Colonic mucosa (tissue), 4 donors: ENCODE data around the gene WWOX. TPM values are rescaled to one million over a fixed set of nuclear protein-coding genes. Genes with fewer than 3 reads are reported as not detected.

Source experiments
- DNase-seq: peaks from one replicate; pipeline ENCODE4 v3.0.0-alpha.2; 2020
- H3K27ac ChIP-seq: fragments of 200-600 bp; one replicate; pipeline ENCODE4 v1.8.0; 2021
- H3K27me3 ChIP-seq: fragments of 200-600 bp; one replicate; pipeline ENCODE4 v1.8.0; 2021
- H3K36me3 ChIP-seq: fragments of 200-600 bp; one replicate; pipeline ENCODE4 v1.8.0; 2021
- H3K4me1 ChIP-seq: fragments of 200-600 bp; one replicate; pipeline ENCODE4 v1.8.0; 2021; ENCODE audit warnings: mild to moderate bottlenecking
- H3K4me3 ChIP-seq: fragments of 200-600 bp; one replicate; pipeline ENCODE4 v1.8.0; 2021
- H3K9ac ChIP-seq, 2 donors: one replicate each; pipeline ENCODE4 v1.7.0; 2013; ENCODE audit warnings: control low read depth in 2 of 2, low read depth in 2 of 2, low read length in 2 of 2
- H3K9me3 ChIP-seq: fragments of 200-600 bp; one replicate; pipeline ENCODE4 v1.8.0; 2021
- CTCF ChIP-seq: fragments of 200-600 bp; IDR thresholded peaks from one replicate; pipeline ENCODE4 v1.8.0; 2022; ENCODE audit warnings: antibody characterized with exemption, mild to moderate bottlenecking
- intact Hi-C: fragments of 100-400 bp; cut with DNase I; formaldehyde crosslinking; loops from one replicate; pipeline ENCODE4 v1.14.1; 2022
- total RNA-seq, 2 donors: library from RNA; stranded (reverse); fragmentation: NEBNext Ultra II Directional in 1 of 2; extraction: Animal tissue kit (Norgen Biotek cat#: 25700) in 1 of 2; gene quantifications; one replicate each; pipeline ENCODE4 v1.2.1, GENCODE V29; 2021
- donor health status: healthy.
- donor health status: DM: no; HTN: no; CAD: no.
- donor health status: DM: no; HTN: no; CAD: no.

WWOX gene
- total RNA-seq, 2 donors from 2014 or later, result 7.2 to 11.0 TPM

- intact Hi-C loops, result no loop called here
- no peaks in the 10 kb centered on the region for H3K27me3 ChIP-seq
- no peak for DNase-seq
- no peak for TF ChIP-seq CTCF
- no peak overlapping the region for H3K9ac ChIP-seq
- no peak overlapping the region for H3K4me3 ChIP-seq
- no peaks in the 10 kb centered on the region for H3K4me1 ChIP-seq
- H3K27ac ChIP-seq, result no peak overlapping the region
- H3K36me3 ChIP-seq, result no peaks in the 10 kb centered on the region
- no peaks in the 10 kb centered on the region for H3K9me3 ChIP-seq
Measured at GRCh38 chr16:78609402-78610274, 510.2 kb downstream of the WWOX start.

DNA sequence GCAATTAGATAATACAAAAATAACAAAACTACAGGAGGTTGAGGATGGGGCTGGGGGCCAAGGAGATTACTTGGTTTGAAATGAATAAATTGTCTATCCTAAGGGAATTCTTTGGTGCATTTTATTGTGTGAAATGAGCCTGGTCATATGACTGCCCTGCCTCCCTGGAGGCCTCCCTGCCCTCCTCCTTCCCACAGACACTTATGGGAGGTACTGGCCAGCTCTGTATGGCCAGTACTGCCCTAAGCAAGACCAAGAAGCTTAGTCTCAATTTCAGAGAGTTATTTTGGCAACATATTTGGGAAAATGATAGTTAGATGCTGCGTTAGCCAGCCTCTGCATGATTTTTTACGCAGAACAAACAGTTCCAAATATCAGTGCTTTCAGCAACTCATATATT, 511.9 kb downstream of the WWOX start:
- H3K27ac ChIP-seq, result no peak overlapping the region
- TF ChIP-seq CTCF, result no peak
- no peaks in the 10 kb centered on the region for H3K36me3 ChIP-seq
- H3K9me3 ChIP-seq, result no peaks in the 10 kb centered on the region
- DNase-seq, result no peak
- no peak overlapping the region for H3K9ac ChIP-seq
- intact Hi-C loops, result no loop called here
- H3K4me3 ChIP-seq, result no peak overlapping the region
- no peaks in the 10 kb centered on the region for H3K27me3 ChIP-seq
- no peaks in the 10 kb centered on the region for H3K4me1 ChIP-seq

GRCh38 chr16:78619811-78620210, 520.4 kb downstream of the WWOX start:
- H3K36me3 ChIP-seq, result no peaks in the 10 kb centered on the region
- no peaks in the 10 kb centered on the region for H3K9me3 ChIP-seq
- no peak overlapping the region for H3K9ac ChIP-seq
- no peaks in the 10 kb centered on the region for H3K27me3 ChIP-seq
- no peak for DNase-seq
- H3K27ac ChIP-seq, result no peak overlapping the region
- no peak overlapping the region for H3K4me3 ChIP-seq
- intact Hi-C loops, result no loop called here
- H3K4me1 ChIP-seq, result no peaks in the 10 kb centered on the region
- no peak for TF ChIP-seq CTCF

GRCh38 chr16:78620291-78620690, 520.8 kb downstream of the WWOX start:
- Histone ChIP-seq H3K4me1 (no peaks in the 10 kb centered on the region), H3K9me3 (no peaks in the 10 kb centered on the region), H3K27me3 (no peaks in the 10 kb centered on the region), H3K27ac (no peak overlapping the region), H3K36me3 (no peaks in the 10 kb centered on the region), H3K4me3 (no peak overlapping the region), H3K9ac (no peak overlapping the region)
- TF ChIP-seq CTCF, result no peak
- intact Hi-C loops, result no loop called here
- no peak for DNase-seq

DNA sequence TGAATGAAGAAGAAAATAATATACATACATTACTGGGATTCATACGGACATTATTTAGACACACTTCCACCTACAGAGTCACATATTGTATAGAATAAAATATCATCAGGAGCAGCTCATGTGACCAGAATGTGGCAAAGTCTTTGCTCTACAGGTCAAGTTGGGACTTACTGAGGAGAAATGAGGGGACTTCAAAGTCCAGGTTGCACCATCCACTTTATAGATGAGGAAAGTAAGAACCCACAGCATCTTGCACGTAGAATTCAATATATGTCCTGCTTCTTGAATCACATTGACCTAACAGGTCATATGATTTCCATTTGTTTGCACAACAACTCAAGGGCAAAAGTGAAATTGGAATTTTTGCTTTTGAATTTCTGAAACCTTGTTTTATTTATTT, 524.3 kb downstream of the WWOX start:
- TF ChIP-seq CTCF, result no peak
- Histone ChIP-seq H3K36me3 (no peaks in the 10 kb centered on the region), H3K9me3 (no peaks in the 10 kb centered on the region), H3K9ac (no peak overlapping the region), H3K27me3 (no peaks in the 10 kb centered on the region), H3K4me1 (no peaks in the 10 kb centered on the region), H3K4me3 (no peak overlapping the region), H3K27ac (no peak overlapping the region)
- intact Hi-C loops, result no loop called here
- DNase-seq, result no peak
